ENCODE measurements around the gene NPRL2. TPM values are rescaled to one million over a fixed set of nuclear protein-coding genes. Genes with fewer than 3 reads are reported as not detected.

The NPRL2 gene
- total RNA-seq, 1 donor from 2014 or later: 31.6 TPM

DNA sequence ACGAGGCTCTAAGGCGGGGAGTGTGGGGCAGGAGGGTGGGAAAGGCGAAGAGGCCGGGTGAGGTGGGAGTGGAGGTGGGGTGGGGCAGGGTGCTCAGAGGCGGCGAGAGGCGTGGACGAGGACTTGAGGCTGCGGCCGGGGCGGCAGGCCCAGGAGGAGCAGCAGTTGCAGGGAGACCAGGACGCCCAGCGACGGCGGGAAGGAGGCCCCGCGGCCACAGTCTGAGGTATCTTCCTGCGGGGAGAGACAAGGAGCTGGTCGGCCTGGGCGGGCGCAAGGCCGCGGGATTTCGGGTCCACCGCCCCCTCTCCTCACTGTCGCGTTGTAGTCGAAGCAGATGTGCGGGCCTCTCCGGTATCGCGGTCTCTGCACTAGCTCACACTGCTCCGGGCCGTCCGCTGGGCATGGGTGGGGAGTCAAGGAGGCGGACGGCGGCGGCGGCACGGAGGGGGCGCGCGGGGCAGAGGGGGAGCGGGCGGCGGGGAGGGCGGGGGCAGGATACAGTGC, 14.1 kb upstream of the NPRL2 start:
- Mint-ChIP-seq H3K9me3 (ENCODE audit: low read depth) (no peaks in the 10 kb centered on the region), H3K27ac (peak overlapping the region; percentile 62), H3K4me1 (ENCODE audit: low read depth) (peaks cover 2% of the 10 kb centered on the region), H3K27me3 (peaks cover 4% of the 10 kb centered on the region), H3K4me3 (ENCODE audit: low read depth) (peak overlapping the region; percentile 76), H3K36me3 (ENCODE audit: insufficient read depth) (no peaks in the 10 kb centered on the region)
- TF ChIP-seq, protein P1, sequence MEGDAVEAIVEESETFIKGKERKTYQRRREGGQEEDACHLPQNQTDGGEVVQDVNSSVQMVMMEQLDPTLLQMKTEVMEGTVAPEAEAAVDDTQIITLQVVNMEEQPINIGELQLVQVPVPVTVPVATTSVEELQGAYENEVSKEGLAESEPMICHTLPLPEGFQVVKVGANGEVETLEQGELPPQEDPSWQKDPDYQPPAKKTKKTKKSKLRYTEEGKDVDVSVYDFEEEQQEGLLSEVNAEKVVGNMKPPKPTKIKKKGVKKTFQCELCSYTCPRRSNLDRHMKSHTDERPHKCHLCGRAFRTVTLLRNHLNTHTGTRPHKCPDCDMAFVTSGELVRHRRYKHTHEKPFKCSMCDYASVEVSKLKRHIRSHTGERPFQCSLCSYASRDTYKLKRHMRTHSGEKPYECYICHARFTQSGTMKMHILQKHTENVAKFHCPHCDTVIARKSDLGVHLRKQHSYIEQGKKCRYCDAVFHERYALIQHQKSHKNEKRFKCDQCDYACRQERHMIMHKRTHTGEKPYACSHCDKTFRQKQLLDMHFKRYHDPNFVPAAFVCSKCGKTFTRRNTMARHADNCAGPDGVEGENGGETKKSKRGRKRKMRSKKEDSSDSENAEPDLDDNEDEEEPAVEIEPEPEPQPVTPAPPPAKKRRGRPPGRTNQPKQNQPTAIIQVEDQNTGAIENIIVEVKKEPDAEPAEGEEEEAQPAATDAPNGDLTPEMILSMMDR (IDR thresholded peaks at IDR 0.05; ENCODE audit: unreplicated experiment): no peak
- no peak for DNase-seq (ENCODE audit: low spot score, unreplicated experiment)

- DNase-seq (ENCODE audit: low spot score, unreplicated experiment): no peak
- H3K27me3 Mint-ChIP-seq: no peaks in the 10 kb centered on the region
- H3K36me3 Mint-ChIP-seq (ENCODE audit: insufficient read depth): no peaks in the 10 kb centered on the region
- H3K9me3 Mint-ChIP-seq (ENCODE audit: low read depth): no peaks in the 10 kb centered on the region
- H3K4me1 Mint-ChIP-seq (ENCODE audit: low read depth): peaks cover 27% of the 10 kb centered on the region
- TF ChIP-seq, protein P1 (IDR thresholded peaks at IDR 0.05; ENCODE audit: unreplicated experiment): no peak
- H3K27ac Mint-ChIP-seq: no peak overlapping the region
- H3K4me3 Mint-ChIP-seq (ENCODE audit: low read depth): peak overlapping the region; percentile 94
Measured at GRCh38 chr3:50359760-50360110, 9.2 kb upstream of the NPRL2 start.

GRCh38 chr3:50358911-50359759, 8.6 kb upstream of the NPRL2 start, which contains the start of gene TMEM115:
TMEM115 (minus strand) TSS chr3:50359521; CDS start chr3:50359063, 458 bp downstream.
- peak within 1 kb of the TSS; percentile 94 for H3K4me3 Mint-ChIP-seq (ENCODE audit: low read depth)
- H3K27me3 Mint-ChIP-seq: no peaks in the 10 kb centered on the region
- peaks cover 27% of the 10 kb centered on the region for H3K4me1 Mint-ChIP-seq (ENCODE audit: low read depth)
- H3K36me3 Mint-ChIP-seq (ENCODE audit: insufficient read depth): peaks cover 2% of the 10 kb centered on the region
- H3K9me3 Mint-ChIP-seq (ENCODE audit: low read depth): no peaks in the 10 kb centered on the region
- peak; percentile 88 for DNase-seq (ENCODE audit: low spot score, unreplicated experiment)
- TF ChIP-seq, protein P1 (IDR thresholded peaks at IDR 0.05; ENCODE audit: unreplicated experiment): no peak
- H3K27ac Mint-ChIP-seq: peak within 1 kb of the TSS; percentile 96

GRCh38 chr3:50358355-50358910, 7.9 kb upstream of the NPRL2 start:
- Mint-ChIP-seq H3K27ac (peak overlapping the region; percentile 93), H3K4me3 (ENCODE audit: low read depth) (peak overlapping the region; percentile 94), H3K27me3 (no peaks in the 10 kb centered on the region), H3K36me3 (ENCODE audit: insufficient read depth) (peaks cover 2% of the 10 kb centered on the region), H3K9me3 (ENCODE audit: low read depth) (no peaks in the 10 kb centered on the region), H3K4me1 (ENCODE audit: low read depth) (peaks cover 27% of the 10 kb centered on the region)
- TF ChIP-seq, protein P1 (IDR thresholded peaks at IDR 0.05; ENCODE audit: unreplicated experiment): no peak
- DNase-seq (ENCODE audit: low spot score, unreplicated experiment): no peak

- TF ChIP-seq, protein P1 (IDR thresholded peaks at IDR 0.05; ENCODE audit: unreplicated experiment): no peak
- Mint-ChIP-seq H3K27ac (no peak overlapping the region), H3K4me1 (ENCODE audit: low read depth) (peaks cover 27% of the 10 kb centered on the region), H3K4me3 (ENCODE audit: low read depth) (peak overlapping the region; percentile 94), H3K9me3 (ENCODE audit: low read depth) (no peaks in the 10 kb centered on the region), H3K36me3 (ENCODE audit: insufficient read depth) (peaks cover 2% of the 10 kb centered on the region), H3K27me3 (no peaks in the 10 kb centered on the region)
- DNase-seq (ENCODE audit: low spot score, unreplicated experiment): no peak
Measured at GRCh38 chr3:50357481-50357880, 6.9 kb upstream of the NPRL2 start.
